SHP77 treated with DMSO at 0.1 percent for 48 hours (cell line): ENCODE measurements around the gene OR5A2.
"Not testable (repeated sequence)": the region's sequence is repeated elsewhere in the genome, so short reads cannot be mapped to it uniquely, and the experiment has no call there.

Experiments
- DNase-seq: peaks from one replicate; lab custom pipeline; 2025; lab: John Stamatoyannopoulos, UW

Gene OR5A2

GRCh38 chr11:59426361-59427067 is at the start of gene OR5A2:
TSS of gene OR5A2 (minus strand) at chr11:59426413. CDS start at chr11:59422953, 3,460 bp downstream.
- DNase-seq, result no peak

- DNase-seq, result no peak
These were observed 49.0 kb upstream of the OR5A2 start for GRCh38 chr11:59475176-59475575.

DNA sequence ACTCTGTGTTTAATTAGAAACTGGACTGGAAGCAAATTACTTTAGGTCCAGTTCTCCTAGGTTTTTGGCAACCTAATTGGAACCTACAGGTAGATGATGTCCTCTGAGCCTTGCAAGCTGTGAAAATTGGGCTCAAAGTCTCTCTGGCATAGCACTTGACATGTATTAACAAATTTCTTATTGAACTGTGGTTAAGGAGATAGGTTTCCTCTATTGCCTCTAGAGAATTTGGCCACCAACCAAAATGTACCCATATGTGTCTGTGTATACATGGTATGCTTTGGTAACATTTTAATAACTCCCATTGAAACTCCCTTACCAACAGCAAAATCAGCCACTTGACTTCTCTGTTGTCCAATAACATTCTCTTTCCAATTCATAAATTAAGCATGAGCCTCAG is 46.8 kb upstream of the OR5A2 start, which contains the start of gene OR4D10:
Gene OR4D10 (plus strand): TSS at position 301 of the 400 bp plus-strand sequence. CDS start 4,115 bp downstream, outside the sequence.
- DNase-seq, result no peak

- no peak for DNase-seq
These were observed 37.0 kb upstream of the OR5A2 start for GRCh38 chr11:59463190-59463641.

GRCh38 chr11:59459916-59460315 is 33.7 kb upstream of the OR5A2 start:
- no peak for DNase-seq

- no peak for DNase-seq
These were observed 30.4 kb upstream of the OR5A2 start, which contains the start of gene OR4D6 for GRCh38 chr11:59456661-59457060. TSS of gene OR4D6 (plus strand) at chr11:59456961. CDS start at chr11:59456961, 0 bp downstream.

DNA sequence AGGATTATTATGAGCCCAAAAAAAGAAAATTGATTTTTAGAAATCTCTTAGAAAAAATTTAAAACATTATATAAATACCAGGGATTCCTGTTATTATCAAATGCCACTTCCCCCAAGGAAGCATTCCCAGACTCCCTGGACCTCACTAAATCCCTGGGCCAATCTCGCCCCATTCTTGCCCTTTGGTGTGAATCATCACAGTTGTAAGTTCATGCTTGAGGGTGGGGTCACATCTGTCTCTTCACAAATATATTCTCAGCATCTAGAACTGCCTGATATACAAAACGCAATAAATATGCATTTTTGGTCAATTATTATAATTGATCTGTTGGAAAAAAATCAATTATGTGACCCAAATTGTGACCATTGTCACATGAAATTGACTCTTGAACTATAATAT is 22.3 kb upstream of the OR5A2 start:
- no peak for DNase-seq

DNA sequence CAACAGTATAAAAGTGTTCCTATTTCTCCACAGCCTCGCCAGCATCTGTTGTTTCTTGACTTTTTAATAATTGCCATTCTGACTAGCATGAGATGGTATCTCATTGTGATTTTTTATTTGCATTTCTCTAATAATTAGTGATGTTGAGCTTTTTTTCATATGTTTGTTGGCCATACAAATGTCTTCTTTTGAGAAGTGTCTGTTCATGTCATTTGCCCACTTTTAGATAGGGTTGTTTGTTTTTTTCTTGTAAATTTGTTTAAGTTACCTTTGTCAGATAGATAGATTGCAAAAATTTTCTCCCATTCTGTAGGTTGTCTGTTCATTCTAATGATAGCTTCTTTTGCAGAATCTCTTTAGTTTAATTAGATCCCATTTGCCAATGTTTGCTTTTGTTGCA is 19.4 kb upstream of the OR5A2 start:
- DNase-seq, result not testable (repeated sequence)

- DNase-seq, result no peak
These were observed 11.6 kb upstream of the OR5A2 start for GRCh38 chr11:59437770-59438169.

DNA sequence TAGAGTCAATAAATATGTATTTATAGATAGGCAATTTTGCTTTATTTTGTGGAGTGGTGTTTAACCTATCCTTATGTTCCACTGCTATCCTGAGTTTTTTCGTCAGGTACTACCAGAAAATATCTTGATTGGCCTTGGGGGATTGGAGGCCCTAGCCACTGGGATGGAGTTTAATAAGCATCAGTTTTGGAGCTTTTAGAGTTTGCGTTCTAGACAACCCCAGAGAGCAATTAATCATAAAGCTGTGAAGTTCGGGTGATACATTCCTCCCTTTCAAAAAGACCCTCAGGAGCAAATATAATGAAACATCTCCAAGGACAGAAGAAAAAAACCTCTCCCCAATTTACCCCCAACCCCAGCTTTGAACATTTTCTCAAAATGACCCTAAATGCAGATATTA is 10.0 kb upstream of the OR5A2 start, which contains the start of gene OR5A1:
Gene OR5A1 (plus strand): TSS at position 301 of the 400 bp plus-strand sequence. CDS start 6,700 bp downstream, outside the sequence.
- no peak for DNase-seq

GRCh38 chr11:59429924-59430516 is 3.8 kb upstream of the OR5A2 start:
- DNase-seq, result no peak

DNA sequence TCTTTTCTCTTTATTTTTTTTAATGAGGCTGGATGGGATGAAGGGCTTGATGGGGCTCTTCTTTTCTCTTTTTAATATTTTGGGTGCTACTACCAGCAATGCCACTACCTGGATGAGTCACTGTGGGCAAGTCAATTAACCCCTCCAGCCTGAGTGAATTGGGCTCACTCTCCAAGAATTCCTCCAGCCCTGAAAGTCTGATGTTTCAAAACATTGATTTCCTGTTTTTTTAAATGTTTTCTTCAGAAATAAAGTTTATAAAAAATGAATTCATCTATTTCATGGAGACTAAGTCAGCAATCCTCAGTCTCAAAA is 812 bp upstream of the OR5A2 start:
- no peak for DNase-seq

DNA sequence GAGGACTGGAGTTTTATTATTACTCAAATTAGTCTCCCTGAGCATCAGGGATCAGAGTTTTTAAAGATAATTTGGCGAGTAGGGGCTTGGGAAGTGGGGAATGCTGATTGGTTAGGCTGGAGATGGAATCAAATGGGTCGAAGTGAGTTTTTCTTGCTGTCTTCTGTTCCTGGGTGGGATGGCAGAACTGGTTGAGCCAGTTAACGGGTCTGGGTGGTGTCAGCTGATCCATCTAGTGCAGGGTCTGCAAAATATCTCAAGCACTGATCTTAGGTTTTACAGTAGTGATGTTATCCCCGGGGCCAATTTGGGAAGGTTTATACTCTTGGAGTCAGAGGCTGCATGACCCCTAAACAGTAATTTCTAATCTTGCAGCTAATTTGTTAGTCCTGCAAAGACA is 1.1 kb downstream of the OR5A2 start:
- DNase-seq, result no peak

DNA sequence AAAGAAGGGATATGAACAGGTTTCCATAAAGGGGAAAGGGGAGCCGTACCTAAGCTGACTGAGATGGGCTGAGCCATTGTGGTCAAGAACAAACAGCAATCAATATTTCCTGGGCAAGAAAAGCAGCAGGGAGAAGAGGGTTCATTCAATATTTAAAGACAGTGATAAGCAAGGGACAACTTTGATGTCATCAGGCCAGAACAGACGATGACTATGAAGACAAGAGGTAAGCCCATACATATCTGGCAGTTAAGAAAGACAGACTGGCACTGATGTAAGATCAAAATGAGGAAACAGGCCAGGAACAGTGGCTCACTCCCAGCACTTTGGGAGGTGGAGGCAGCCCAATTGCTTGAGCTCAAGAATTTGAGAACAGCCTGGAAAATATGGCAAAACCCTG is 2.4 kb downstream of the OR5A2 start:
- DNase-seq, result no peak

GRCh38 chr11:59418156-59418555 is 8.1 kb downstream of the OR5A2 start:
- DNase-seq, result no peak

DNA sequence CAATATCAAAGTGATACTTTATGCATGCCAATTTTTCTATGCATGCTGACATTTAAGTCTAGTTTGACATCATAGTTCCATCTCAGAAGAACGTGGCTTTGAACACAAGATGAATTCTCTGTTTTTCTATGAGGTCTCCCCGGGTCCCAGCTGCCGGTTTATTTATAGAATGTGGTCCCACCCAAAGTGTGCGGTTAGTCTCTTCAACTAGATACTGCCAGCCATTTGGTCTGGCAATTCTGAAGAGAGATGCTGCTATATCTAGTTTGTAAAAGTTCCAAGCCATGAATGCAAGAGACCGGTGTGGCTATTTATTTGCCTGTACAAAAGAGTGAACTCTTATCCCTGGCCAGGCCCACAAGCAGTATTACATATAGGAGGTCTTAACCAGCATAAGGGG is 9.2 kb downstream of the OR5A2 start:
- DNase-seq, result no peak

GRCh38 chr11:59416613-59417012 is 9.6 kb downstream of the OR5A2 start:
- no peak for DNase-seq

- DNase-seq, result no peak
These were observed 11.1 kb downstream of the OR5A2 start for GRCh38 chr11:59415111-59415510.

DNA sequence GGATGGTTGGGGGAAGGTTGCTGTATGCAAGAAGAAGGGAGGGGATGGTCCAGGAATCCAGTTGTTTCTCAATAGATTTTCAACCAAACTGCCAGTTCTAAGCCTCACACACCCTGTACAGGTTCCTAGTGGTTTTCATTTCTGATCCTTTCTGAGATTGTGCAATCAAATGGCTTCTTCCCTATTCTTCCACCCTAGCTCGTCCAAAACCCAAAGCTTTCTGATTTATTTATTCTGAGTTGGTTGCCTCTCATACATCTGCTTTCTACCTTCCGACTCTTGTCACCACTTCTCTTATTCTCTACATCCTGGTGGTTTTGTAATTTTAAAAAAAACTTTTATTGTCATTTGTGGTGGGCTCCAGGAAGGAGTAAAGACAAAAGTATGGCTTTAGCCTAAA is 12.6 kb downstream of the OR5A2 start:
- no peak for DNase-seq

- no peak for DNase-seq
These were observed 22.7 kb downstream of the OR5A2 start for GRCh38 chr11:59403546-59403945.

GRCh38 chr11:59401262-59401552 is 25.0 kb downstream of the OR5A2 start:
- DNase-seq, result no peak

GRCh38 chr11:59400461-59401261 is 25.6 kb downstream of the OR5A2 start:
- DNase-seq, result no peak

DNA sequence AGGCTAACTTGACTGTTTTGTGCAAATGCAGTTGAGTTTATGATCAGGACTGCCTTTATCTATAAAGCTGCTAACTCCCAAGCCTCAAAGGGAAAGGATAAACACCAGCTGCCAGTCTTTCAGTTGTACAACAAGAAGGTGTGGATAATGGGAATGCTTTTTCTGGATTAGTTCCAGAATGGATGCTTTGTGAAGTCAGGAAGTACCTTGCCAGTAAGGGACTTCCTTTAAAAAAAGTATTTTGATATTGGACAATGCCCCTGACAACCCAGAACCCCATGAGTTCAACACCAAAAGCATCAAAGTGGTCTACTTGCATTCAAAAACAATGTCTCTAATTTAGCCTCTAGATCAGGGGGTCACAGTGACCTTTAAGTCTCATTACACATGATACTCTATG is 32.0 kb downstream of the OR5A2 start:
- no peak for DNase-seq
